GM21717 (cell line): Measurements from ENCODE around the gene PPFIA1.

ENCODE experiments used
- ATAC-seq: cut with Tn5 transposase; IDR thresholded peaks from one replicate; pipeline ENCODE4 v1.9.1; 2021; ENCODE audit warnings: mild to moderate bottlenecking, moderate library complexity; ENCODE audit not compliant: unreplicated experiment

The PPFIA1 gene

GRCh38 chr11:70409871-70410270 lies 139.4 kb downstream of the PPFIA1 start:
- no peak for ATAC-seq

DNA sequence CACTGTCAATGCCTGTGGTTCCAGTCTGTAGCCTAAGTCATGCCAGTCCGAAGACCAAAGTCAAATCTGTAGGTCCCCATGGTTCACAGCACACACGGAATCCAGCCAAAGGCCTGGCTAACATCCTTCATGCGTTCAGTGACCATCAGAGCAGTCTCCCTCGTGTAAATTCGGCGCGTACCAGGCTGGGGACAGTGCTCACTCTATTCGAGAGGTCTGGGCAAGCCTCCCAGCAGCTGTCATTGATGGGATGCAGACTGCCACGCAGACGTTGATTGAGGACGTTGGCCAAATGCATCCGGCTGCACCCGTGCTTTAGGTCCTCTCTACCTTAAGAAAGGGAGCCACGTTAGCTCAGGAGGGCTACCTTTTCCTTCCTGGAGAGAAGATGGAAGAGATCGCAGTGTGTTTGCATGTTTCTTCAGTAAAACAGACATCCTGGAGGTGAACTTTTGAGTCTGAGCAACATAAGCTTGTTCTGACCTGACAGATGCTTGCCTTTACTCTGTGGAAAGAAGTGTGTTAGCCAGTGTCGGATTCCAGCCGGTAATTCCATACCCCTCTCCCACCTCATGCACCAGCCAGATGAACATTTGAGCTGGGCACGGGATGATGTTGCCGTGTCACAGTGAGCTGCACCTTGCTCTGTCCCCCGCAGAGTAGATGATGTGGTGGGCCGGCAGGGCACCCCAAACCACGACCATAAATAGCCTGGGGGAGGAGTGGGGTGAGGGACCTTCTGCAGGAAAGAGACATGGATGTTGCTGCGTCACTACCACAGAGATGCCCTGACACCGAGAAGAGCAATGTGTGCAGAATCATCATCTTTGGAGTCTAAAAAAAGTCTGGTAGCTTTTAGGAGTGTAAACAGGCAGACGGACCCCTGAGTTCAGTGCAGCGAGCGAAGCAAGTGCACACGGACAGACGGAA lies 140.1 kb downstream of the PPFIA1 start:
- no peak for ATAC-seq

GRCh38 chr11:70411713-70412452 lies 141.4 kb downstream of the PPFIA1 start:
- no peak for ATAC-seq

- no peak for ATAC-seq
These were observed 142.7 kb downstream of the PPFIA1 start for GRCh38 chr11:70413151-70413550.

GRCh38 chr11:70414341-70415100 lies 144.0 kb downstream of the PPFIA1 start:
- no peak for ATAC-seq

GRCh38 chr11:70415191-70415590 lies 144.7 kb downstream of the PPFIA1 start:
- ATAC-seq = no peak

DNA sequence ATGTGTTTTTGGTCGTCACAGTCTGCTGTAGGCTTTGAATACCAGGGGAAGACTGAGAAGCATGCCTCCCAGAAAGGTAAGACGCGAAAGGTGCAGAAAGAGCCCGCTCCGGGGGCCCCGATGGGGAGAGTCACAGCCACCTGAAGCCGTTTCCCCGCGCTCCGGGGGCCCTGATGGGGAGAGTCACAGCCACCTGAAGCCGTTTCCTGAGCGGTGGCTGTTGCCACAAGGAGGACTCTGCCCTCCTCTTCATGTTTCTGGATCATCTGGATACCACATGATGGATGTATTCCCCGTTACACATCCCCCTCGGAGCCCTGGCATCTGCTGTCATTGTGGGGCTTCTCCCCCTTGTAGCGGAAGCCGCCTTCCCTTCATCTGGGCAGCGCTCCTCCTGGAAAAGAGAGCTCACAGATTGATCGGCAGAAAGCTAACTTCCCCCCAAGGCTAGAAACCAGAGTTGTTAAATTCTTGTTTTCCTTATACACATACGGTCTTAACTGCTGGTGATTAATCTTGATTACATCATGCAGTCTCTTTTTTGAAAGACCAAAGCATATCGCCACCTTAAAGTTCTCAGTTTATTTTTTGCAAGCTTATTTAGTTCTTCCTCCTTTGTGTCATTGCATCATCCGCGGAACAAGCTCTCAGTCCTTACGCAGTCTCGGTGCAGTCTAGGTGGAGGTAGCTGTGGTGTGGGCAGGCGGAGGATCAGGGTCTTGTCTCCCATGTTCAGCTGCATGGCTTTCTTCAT lies 145.3 kb downstream of the PPFIA1 start:
- ATAC-seq = no peak

DNA sequence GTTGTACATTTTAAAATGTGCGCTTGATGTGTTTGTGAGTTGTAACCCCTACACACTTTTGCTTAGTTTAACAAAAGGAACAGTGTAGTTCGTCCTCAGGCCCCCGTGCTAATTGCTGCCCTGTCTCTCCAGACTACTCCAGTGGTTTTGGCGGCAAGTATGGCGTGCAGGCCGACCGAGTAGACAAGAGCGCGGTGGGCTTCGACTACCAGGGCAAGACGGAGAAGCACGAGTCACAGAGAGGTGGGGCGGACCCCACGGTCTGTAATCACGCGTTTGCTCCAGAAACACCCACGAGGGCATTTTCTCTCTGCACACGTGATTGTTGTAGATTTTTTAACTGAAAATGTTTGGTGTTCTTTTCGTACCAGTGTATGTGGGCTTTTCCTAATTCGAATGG lies 146.4 kb downstream of the PPFIA1 start:
- ATAC-seq = no peak

DNA sequence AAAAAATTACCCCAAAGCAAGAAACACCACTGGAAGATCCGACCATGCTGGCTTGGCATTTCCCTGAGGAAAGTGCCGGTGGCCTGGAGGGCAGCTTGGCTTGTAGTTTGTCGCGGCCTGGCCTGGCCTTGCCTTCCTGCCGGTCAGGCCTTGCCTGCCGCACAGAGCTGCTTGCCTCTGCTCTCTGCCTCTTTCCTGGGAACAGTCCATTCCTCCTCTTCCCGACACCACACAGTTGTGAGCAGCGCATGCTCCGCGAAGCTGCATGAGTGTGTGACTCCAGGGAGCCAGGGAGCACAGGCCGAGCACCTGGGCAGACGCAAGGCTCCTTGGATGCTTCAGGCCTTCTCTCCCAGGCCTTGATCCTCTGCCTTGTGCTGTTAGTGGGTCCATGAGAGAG lies 147.6 kb downstream of the PPFIA1 start:
- ATAC-seq = no peak

DNA sequence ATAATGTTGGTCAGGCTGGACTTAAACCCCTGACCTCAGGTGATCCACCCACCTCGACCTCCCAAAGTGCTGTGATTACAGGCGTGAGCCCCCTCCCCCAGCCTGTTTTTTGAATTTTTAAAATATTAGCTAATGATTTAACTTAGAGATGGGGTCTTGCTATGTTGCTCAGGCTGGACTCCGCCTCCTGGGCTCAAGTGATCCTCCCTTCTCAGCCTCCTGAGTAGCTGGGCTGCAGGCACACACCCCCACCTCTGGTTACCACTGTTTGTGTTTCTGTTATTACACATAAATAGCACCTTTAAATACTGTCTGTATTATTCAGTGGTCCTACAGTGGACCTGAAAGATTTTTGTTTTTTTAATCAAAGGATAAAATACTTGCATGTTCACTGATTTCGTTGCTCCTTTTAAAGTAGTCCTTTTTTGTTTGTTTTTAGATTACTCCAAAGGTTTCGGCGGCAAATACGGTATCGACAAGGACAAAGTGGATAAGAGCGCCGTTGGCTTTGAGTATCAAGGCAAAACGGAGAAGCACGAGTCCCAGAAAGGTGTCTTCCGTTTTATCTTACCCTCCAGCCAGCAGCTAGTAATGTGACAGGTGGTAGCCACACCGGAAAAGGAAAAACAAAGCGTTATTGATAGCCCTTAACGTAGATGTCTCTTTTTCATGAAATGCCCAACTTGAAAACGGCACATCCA lies 149.0 kb downstream of the PPFIA1 start:
- no peak for ATAC-seq

- ATAC-seq = no peak
These were observed 149.5 kb downstream of the PPFIA1 start for GRCh38 chr11:70420008-70420464.

- no peak for ATAC-seq
These were observed 150.0 kb downstream of the PPFIA1 start for GRCh38 chr11:70420496-70420895.

DNA sequence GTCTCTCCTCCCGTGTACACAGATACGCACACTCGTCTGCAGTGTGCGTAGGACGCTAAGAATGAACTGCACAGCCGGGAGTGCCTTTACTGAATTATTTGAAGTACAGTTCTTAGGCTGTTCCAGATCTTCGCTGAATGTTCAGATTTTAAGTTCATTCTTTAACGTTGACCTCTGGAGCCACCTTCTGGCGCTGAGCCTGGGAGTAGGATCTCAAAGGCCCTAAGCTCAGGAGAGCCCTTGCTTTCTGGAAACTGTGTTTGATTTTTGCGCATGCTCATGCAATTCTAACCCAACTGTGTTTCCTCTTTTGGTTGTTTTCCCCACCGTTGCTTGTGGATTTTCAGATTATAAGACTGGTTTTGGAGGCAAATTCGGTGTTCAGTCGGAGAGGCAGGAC lies 150.6 kb downstream of the PPFIA1 start:
- no peak for ATAC-seq

DNA sequence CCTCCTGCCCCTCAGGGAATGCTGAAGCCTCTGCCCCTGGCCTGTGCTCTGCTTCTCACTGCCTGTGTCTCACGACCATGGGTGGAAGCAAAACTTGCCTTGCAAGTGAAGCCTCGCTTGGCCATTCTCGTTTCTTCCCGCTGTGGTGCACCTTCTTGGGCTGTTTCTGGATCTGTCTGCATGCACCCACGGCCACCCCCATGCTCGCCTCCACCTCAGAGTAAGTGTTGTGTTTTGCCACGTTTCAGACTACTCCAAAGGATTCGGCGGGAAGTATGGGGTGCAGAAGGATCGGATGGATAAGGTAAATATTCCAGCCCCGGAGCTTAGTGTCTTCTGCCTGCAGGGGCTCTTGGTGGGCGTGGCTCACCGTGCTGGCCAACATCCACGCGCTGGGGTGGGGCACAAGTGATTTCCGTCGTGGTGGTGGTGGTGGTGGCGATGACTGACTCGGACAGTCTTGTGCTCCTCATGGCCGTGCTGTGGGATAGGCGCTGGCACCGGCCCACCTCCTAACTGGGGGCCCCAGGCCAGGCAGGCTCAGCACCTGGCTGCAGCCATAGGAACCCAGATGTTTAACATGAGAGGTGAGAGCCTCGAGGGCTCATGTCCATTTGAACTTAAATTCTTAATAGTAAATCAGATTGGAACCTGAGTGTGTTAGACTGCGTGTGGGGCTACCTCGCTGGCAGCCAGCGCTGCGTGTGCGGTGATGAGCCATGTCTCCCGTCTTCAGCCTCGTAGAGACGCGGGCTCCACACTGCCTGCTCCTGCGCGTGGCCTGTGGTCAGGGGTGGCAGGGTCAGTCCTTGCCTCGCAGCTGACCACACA lies 152.4 kb downstream of the PPFIA1 start:
- ATAC-seq = no peak

GRCh38 chr11:70423523-70424505 lies 153.3 kb downstream of the PPFIA1 start:
- ATAC-seq = no peak

DNA sequence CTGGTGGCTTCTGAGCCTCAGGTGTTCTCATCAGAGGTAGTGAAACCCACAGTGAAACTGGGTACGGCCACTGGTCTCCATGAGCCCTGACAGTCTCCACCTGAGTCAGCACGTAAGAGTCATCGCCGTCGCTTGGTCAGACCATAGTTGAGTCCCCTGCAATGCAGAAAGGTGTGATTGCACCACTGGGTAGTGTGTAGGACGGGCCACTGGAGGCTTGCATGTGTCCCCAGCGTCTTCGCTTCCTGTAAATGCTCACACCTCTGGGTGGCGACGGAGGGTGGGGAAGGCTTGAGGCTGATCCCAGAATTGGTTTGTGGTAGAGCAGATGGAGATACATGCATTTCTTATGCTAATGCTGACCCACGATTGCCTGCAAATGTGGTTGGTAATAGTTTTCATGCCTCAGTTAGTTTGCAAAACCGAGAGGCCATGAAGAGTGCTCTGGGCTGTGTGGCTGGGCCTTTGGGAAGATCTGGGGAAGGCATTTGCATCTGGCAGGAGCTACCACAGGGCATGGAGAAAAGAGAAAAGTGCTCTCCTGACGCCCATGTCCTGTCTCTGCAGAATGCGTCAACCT lies 154.4 kb downstream of the PPFIA1 start:
- ATAC-seq = no peak

DNA sequence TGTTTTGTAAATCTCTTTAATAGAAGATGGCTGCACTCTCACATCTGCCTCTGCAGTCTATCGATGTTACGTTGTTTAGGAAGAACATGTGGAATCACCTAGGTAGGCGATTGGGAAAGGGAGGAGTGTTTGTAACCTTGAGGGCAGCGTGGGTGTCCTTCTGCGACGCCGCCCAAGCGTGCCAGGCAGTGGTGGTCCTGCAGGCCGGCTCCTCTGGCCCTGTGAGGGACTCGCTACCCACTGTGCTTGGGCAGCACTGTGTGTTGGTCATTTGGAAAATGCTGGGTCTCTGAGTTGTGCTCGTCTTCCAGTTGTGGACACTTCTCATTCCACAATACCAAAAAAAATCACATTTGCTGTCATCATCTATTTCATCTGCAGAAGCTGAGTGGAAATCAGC lies 156.9 kb downstream of the PPFIA1 start:
- ATAC-seq = no peak
